Keratinocyte (primary cell): ENCODE results near the gene RAD9A.

Source experiments
- EZH2 ChIP-seq: IDR thresholded peaks from one replicate; pipeline ENCODE4 v1.6.1; 2012; ENCODE audit warnings: inconsistent platforms, mild to moderate bottlenecking, low read length, moderate library complexity
- TF ChIP-seq, protein P1 (sequence below), 3 experiments: IDR thresholded peaks in 1 of 3; conservative IDR thresholded peaks in 1 of 3; optimal IDR thresholded peaks in 1 of 3; 2 replicates in 2 of 3; 3 replicates in 1 of 3; pipeline versions ENCODE3 to v1.5.1; 2011; ENCODE audit warnings: low read length in 3 of 3, mild to moderate bottlenecking in 3 of 3, moderate library complexity in 2 of 3, control low read depth in 1 of 3, inconsistent platforms in 1 of 3; ENCODE audit not compliant: insufficient read depth in 2 of 3; ENCODE audit errors: extremely low read depth in 1 of 3

DNA sequence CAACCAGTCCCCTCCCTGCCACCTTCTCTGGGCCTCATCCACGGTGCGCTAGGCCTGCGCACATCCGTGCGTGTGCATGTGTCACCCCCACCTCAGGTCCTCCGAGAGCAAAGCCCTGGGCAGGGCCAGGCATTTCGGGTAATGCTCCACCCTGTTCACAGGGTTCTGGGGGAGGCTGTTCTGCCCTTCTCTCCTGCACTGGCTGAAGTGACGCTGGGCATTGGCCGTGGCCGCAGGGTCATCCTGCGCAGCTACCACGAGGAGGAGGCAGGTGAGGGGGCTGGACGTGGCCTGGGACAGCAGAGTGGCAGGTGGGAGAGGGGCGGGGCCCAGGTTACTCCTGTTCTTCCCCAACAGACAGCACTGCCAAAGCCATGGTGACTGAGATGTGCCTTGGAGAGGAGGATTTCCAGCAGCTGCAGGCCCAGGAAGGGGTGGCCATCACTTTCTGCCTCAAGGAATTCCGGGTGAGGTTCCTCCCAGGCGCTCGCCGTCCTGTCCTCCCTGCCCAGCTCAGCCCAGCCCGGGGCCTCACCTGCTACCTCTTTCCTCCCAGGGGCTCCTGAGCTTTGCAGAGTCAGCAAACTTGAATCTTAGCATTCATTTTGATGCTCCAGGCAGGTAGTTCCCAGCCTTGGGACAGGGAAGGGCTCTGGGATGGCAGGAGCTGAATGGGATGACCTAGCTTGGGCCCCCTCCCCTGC is 3.9 kb downstream of the RAD9A start:
- TF ChIP-seq, protein P1, sequence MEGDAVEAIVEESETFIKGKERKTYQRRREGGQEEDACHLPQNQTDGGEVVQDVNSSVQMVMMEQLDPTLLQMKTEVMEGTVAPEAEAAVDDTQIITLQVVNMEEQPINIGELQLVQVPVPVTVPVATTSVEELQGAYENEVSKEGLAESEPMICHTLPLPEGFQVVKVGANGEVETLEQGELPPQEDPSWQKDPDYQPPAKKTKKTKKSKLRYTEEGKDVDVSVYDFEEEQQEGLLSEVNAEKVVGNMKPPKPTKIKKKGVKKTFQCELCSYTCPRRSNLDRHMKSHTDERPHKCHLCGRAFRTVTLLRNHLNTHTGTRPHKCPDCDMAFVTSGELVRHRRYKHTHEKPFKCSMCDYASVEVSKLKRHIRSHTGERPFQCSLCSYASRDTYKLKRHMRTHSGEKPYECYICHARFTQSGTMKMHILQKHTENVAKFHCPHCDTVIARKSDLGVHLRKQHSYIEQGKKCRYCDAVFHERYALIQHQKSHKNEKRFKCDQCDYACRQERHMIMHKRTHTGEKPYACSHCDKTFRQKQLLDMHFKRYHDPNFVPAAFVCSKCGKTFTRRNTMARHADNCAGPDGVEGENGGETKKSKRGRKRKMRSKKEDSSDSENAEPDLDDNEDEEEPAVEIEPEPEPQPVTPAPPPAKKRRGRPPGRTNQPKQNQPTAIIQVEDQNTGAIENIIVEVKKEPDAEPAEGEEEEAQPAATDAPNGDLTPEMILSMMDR (optimal IDR thresholded peaks at IDR 0.05 in 1 of 3, IDR thresholded peaks at IDR 0.05 in 1 of 3, conservative IDR thresholded peaks at IDR 0.05 in 1 of 3; ENCODE audit: extremely low read depth in 1 of 3, insufficient read depth in 2 of 3, low read length in 3 of 3), result no peak
- no peak for TF ChIP-seq EZH2
